NCI-H2029 (cell line): ENCODE measurements around the gene PREPL.
"Not testable (repeated sequence)": the region's sequence is repeated elsewhere in the genome, so short reads cannot be mapped to it uniquely, and the experiment has no call there.

Experiments used
- DNase-seq: peaks from one replicate; lab custom pipeline; 2025; lab: John Stamatoyannopoulos, UW

Gene PREPL

GRCh38 chr2:44348400-44348799 is 12.9 kb downstream of the PREPL start:
- no peak for DNase-seq

GRCh38 chr2:44347526-44347925 is 13.8 kb downstream of the PREPL start:
- no peak for DNase-seq

GRCh38 chr2:44342854-44343253 is 18.4 kb downstream of the PREPL start:
- no peak for DNase-seq

- DNase-seq, result no peak
These were observed 25.3 kb downstream of the PREPL start for GRCh38 chr2:44335806-44336538.

DNA sequence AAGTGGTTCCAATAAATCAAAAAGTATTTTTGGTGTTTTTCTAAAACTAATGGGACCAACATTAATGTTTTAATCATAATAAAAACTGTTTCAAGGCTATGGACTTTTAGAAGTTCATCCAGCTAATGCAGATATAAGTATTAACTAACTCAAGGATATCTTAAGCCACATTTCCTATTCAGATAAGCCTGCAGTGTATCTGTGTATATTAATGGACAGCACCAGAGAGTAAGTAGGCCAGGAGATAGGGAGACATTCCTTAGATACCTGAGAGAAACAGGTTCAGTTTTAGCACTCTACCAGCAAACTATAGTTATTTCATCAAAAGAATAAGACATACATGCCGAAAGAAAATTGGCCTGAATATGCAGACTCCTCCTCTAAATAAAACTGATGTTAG is 27.3 kb downstream of the PREPL start:
- DNase-seq, result no peak

DNA sequence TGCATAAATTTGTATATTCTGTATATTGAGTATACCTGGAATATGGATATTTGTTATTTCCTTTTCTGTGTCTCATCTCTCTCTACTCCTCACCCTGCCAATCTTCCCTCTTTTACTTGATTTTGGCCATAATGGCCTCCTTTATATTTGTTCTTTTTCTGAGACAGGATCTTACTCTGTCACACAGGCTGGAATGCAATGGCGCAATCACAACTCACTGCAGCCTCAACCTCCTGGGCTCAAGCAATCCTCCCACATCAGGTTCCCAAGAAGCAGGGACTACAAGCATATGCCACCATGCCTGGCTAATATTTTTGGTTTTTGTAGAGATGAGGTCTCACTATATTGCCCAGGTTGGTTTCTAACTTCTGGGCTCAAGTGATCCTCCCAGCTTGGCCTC is 30.5 kb downstream of the PREPL start:
- DNase-seq, result no peak

DNA sequence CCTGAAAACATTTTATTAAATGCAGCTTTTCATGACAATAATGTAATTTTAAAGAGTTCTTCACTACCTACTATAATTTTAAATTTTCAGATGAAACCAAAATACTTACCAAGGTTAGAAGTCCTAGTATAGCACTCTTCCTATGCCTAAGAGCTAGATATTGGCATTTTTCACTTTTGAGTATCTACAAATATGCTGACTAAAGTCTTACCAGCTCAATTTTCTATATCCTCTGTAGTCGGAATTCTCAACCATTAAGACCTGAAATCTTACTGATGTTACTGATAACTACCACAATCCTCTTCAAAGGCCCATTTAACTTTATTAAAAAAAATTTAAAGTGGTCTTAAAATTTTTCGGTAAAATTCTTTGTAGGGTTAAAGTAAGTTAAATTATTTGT is 32.0 kb downstream of the PREPL start:
- DNase-seq, result no peak

DNA sequence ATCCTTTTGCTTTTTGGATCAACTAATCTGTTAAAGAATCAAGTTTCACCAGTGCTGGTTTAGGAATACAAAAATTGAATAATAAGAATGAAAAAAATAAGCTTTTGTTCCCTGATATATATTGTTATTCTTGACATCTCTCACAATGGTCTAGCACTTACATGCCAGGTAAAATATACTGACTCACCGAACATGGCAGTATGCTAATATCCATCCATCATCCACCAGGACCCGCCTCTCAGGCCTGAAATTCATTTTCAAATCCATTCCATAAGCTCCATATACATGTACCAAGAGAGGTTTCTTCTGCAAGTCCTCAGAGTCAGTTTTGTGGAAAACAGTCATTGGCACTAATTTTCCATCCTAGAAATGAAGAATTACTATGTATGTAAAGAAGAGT is 32.5 kb downstream of the PREPL start:
- no peak for DNase-seq

DNA sequence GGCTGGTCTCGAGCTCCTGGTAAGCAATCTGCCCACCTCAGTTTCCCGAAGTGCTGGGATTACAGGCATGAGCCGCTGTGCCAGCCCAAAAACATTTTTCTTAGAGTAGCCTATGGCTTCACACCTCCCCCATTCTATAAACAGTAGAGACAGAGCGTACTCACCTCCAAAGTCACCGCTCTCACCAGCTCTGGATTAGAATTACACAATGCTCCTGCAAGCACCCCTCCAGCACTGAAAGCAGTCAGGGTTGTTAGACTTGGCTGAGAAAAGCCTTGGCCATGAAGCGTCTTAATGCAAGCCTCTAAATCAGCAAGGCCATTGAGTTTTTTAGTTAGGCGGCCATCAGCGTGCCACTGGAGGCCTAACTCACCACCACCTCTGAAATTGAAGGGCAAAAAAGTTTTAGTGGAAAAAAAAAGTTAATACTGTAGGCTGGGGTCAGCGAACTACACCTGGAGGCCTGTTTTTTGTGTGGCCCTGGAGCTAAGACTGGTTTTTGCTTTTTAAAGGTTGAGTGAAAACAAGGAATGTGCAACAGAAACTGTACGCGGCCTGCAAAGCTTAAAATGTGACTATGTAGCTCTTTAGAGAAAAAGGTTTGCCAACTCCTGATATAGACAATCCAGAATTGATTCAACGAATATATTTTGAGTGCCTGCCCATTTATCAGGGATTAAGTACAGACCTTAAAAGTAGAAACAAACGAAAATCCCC is 34.6 kb downstream of the PREPL start:
- DNase-seq, result no peak

- no peak for DNase-seq
These were observed 35.4 kb downstream of the PREPL start for GRCh38 chr2:44325897-44326296.

- no peak for DNase-seq
These were observed 36.3 kb downstream of the PREPL start for GRCh38 chr2:44324971-44325426.

DNA sequence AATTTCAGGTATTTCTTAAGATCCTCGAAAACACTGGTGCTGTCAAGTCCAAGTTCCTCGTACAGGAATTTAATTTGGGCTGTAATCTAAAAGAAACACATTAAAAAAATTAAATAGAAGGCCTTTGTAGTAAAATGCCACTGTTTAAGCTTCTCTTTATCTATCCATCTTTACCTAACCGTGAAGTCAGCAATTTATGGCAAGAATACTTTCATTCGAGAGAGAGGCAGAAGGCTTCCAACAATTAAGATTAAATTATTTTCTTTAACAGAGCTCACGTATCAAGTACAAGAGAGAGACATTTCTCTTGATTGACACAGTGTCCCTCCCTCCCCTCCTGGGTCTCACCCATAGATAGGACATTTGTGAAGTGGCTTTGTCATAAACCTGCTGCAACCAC is 39.9 kb downstream of the PREPL start:
- no peak for DNase-seq

- no peak for DNase-seq
These were observed 40.5 kb downstream of the PREPL start for GRCh38 chr2:44320832-44321231.

DNA sequence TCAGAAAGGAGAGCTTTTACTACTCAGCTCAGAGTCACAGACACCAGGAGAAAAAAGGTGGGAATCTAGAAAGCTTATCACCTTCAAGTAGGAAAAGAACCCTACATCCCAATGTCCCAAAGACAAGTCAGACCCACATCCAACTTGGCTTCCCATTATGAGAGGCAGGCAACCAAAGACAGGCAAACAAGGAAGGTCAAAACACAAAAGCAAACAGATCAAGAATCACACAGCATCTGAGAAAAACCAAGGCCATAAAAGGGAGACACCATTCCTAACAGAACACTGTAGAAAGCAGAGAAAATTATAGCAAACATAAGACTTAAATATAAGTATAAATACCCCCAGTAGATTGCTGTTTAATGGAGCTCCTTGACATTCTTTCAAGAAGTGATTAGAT is 45.3 kb downstream of the PREPL start:
- DNase-seq, result no peak

DNA sequence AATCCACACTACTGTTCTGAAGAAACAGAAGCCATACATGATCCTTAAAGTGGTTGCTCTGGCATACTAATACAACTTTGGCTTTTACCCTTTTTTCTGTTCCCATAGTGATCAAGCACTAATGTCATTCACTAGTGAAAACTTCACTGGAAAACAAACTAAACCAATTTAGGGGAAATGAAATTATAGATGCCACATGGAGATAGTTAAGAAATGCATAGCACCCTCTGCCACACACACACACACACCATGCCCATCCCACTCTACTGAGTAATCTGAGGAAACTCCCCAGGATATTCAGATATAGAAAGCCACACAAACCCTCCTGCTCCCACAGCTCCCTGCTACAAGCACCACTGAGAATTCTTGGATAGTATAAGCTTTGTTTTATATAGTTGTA is 46.9 kb downstream of the PREPL start:
- DNase-seq, result no peak

- no peak for DNase-seq
These were observed 51.0 kb downstream of the PREPL start for GRCh38 chr2:44310287-44310686.

DNA sequence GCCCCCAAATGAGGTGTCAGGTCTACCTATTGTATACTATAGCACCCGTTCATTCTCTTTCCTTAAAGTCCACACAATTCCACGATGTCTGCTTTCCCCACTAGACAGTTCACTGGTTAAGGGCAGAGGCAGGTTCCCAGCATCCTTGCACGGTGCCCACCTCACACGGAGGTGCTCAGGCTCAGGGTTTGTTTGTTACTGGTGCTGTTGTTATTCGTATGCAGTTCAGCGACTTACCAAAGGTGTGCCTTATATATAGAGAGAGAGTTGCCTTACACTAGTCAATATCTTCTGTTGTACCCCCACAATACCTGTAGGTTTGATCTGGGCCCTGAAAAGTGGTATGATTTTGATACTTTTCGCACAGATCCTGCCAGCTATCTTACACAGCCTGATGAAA is 55.4 kb downstream of the PREPL start:
- DNase-seq, result no peak

DNA sequence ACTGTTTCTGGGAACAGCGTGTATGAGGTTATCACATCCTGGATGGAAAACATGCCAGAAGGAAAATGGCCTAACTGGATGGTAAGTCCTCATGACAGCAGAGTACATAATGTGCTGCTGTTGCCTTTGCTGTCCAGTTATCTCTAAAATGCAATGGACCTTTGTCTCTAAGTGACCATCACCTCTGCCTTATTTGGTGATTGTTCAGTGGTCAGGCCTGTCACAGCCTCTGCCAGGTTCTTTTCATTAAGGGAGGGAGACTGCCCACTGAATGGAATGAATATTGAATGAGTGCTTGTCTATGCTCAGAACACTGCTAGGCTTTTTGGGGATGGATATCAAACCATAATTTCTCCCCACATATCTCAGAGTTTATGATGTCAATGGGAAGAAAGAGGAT is 57.0 kb downstream of the PREPL start:
- no peak for DNase-seq

DNA sequence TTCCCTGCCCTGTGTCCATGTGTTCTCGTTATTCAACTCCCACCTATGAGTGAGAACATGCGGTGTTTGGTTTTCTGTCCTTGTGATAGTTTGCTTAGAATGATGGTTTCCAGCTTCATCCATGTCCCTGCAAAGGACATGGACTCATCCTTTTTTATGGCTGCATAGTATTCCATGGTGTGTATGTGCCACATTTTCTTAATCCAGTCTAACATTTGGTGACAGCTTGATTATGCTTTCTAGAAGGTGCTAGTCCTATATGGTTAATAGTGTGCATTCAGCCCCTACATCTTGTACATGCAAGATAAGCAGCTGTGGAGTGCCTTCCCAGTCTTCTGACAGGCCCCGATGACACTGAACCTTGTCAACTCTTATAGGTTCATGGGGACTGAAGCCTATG is 57.5 kb downstream of the PREPL start:
- DNase-seq, result not testable (repeated sequence)

GRCh38 chr2:44301111-44301510 is 60.2 kb downstream of the PREPL start:
- DNase-seq, result no peak

DNA sequence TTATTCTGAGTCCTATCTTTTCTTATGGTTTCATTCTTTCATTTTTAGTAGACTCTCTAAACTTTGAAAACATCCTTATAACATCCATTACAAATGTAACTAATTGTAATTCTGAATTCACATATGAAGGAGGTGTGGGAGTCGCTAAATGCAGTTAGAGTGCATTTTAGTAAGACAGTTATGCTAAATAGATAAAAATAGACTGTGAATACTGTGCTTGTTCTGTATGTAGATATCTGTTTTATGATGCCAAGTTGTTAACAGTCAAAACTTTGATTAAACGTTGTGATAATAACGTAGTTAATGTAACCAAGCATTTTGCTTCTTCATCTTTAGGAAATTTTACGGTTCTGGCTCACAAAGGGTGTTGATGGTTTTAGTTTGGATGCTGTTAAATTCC is 61.7 kb downstream of the PREPL start:
- DNase-seq, result no peak

GRCh38 chr2:44297431-44297830 is 63.9 kb downstream of the PREPL start:
- no peak for DNase-seq

GRCh38 chr2:44296653-44297052 is 64.6 kb downstream of the PREPL start:
- DNase-seq, result no peak
